Measurements from ENCODE around the gene SASH3. TPM values are rescaled to one million over a fixed set of nuclear protein-coding genes. Genes with fewer than 3 reads are reported as not detected.

The SASH3 gene
- polyA plus RNA-seq, 1 donor (not counting 4 experiments of a cell fraction or from before 2014, with no cell fraction given) = 0.09 TPM

- no peaks in the 10 kb centered on the region for H3K36me3 ChIP-seq (ENCODE audit: control insufficient read depth in 2 of 2, extremely low read depth in 1 of 2, insufficient read depth in 2 of 2, low read length in 2 of 2)
- no peak overlapping the region for H3K9ac ChIP-seq (ENCODE audit: control insufficient read depth, extremely low read depth, insufficient read depth, low read length)
- no peak overlapping the region for H3K27ac ChIP-seq (ENCODE audit: control insufficient read depth, insufficient read depth, low read length)
- DNase-seq (ENCODE audit: low read depth, low spot score) (no peak), FAIRE-seq (no peak)
- no peaks in the 10 kb centered on the region for H3K9me1 ChIP-seq (ENCODE audit: control insufficient read depth, extremely low read depth, insufficient read depth, low read length)
- no peak for TF ChIP-seq CTCF (optimal IDR thresholded peaks at IDR 0.05 in 1 of 3, IDR thresholded peaks at IDR 0.05 in 1 of 3, conservative IDR thresholded peaks at IDR 0.05 in 1 of 3; ENCODE audit: extremely low read depth in 1 of 3, insufficient read depth in 2 of 3, low read length in 3 of 3)
- TF ChIP-seq EZH2 (IDR thresholded peaks at IDR 0.05; ENCODE audit: low read length) = no peak
- H4K20me1 ChIP-seq (ENCODE audit: control insufficient read depth, extremely low read depth, insufficient read depth, low read length) = no peaks in the 10 kb centered on the region
- dilution Hi-C loops (cut with MboI; ENCODE audit: extremely low pct_ligation_motif_present, low sequenced_read_pairs) = no loop called here
- H3K4me1 ChIP-seq (ENCODE audit: control insufficient read depth, extremely low read depth, insufficient read depth, low read length) = no peaks in the 10 kb centered on the region
- H3K79me2 ChIP-seq (ENCODE audit: control insufficient read depth, insufficient read depth, low read length) = no peaks in the 10 kb centered on the region
- H2AFZ ChIP-seq (ENCODE audit: control insufficient read depth, low read length) = no peak overlapping the region
- H3K4me3 ChIP-seq (ENCODE audit: control insufficient read depth in 2 of 3, extremely low read depth in 1 of 3, insufficient read depth in 2 of 3, low read depth in 1 of 3, low read length in 3 of 3) = no peak overlapping the region
- H3K27me3 ChIP-seq (ENCODE audit: control insufficient read depth, extremely low read depth, insufficient read depth, low read length) = no peaks in the 10 kb centered on the region
- H3K4me2 ChIP-seq (ENCODE audit: control insufficient read depth, extremely low read depth, insufficient read depth, low read depth, low read length) = no peak overlapping the region
- H3K9me3 ChIP-seq (ENCODE audit: control insufficient read depth, low read depth, low read length) = no peaks in the 10 kb centered on the region
Observed at GRCh38 chrX:129788527-129788926, 8.8 kb downstream of the SASH3 start.

- no peaks in the 10 kb centered on the region for H3K79me2 ChIP-seq (ENCODE audit: control insufficient read depth, insufficient read depth, low read length)
- H3K9ac ChIP-seq (ENCODE audit: control insufficient read depth, extremely low read depth, insufficient read depth, low read length) = no peak overlapping the region
- H3K4me1 ChIP-seq (ENCODE audit: control insufficient read depth, extremely low read depth, insufficient read depth, low read length) = no peaks in the 10 kb centered on the region
- no peak for FAIRE-seq
- H3K9me3 ChIP-seq (ENCODE audit: control insufficient read depth, low read depth, low read length) = no peaks in the 10 kb centered on the region
- H3K4me2 ChIP-seq (ENCODE audit: control insufficient read depth, extremely low read depth, insufficient read depth, low read depth, low read length) = no peak overlapping the region
- H3K4me3 ChIP-seq (ENCODE audit: control insufficient read depth in 2 of 3, extremely low read depth in 1 of 3, insufficient read depth in 2 of 3, low read depth in 1 of 3, low read length in 3 of 3) = no peak overlapping the region
- H3K27me3 ChIP-seq (ENCODE audit: control insufficient read depth, extremely low read depth, insufficient read depth, low read length) = no peaks in the 10 kb centered on the region
- no peak overlapping the region for H2AFZ ChIP-seq (ENCODE audit: control insufficient read depth, low read length)
- H3K36me3 ChIP-seq (ENCODE audit: control insufficient read depth in 2 of 2, extremely low read depth in 1 of 2, insufficient read depth in 2 of 2, low read length in 2 of 2) = no peaks in the 10 kb centered on the region
- H4K20me1 ChIP-seq (ENCODE audit: control insufficient read depth, extremely low read depth, insufficient read depth, low read length) = no peaks in the 10 kb centered on the region
- H3K9me1 ChIP-seq (ENCODE audit: control insufficient read depth, extremely low read depth, insufficient read depth, low read length) = no peaks in the 10 kb centered on the region
- dilution Hi-C loops (cut with MboI; ENCODE audit: extremely low pct_ligation_motif_present, low sequenced_read_pairs) = loop anchor here (10.0 kb wide), 1 partner anchor 45 kb away; no protein-coding TSS in a partner anchor
- DNase-seq (ENCODE audit: low read depth, low spot score) = no peak
- TF ChIP-seq CTCF (optimal IDR thresholded peaks at IDR 0.05 in 1 of 3, IDR thresholded peaks at IDR 0.05 in 1 of 3, conservative IDR thresholded peaks at IDR 0.05 in 1 of 3; ENCODE audit: extremely low read depth in 1 of 3, insufficient read depth in 2 of 3, low read length in 3 of 3) (no peak), EZH2 (IDR thresholded peaks at IDR 0.05; ENCODE audit: low read length) (no peak)
- H3K27ac ChIP-seq (ENCODE audit: control insufficient read depth, insufficient read depth, low read length) = no peak overlapping the region
Observed at GRCh38 chrX:129790146-129790545, 10.4 kb downstream of the SASH3 start.
